ENCODE measurements around the gene AMY2B.
"Not testable (repeated sequence)": the region's sequence is repeated elsewhere in the genome, so short reads cannot be mapped to it uniquely, and the experiment has no call there.

DNA sequence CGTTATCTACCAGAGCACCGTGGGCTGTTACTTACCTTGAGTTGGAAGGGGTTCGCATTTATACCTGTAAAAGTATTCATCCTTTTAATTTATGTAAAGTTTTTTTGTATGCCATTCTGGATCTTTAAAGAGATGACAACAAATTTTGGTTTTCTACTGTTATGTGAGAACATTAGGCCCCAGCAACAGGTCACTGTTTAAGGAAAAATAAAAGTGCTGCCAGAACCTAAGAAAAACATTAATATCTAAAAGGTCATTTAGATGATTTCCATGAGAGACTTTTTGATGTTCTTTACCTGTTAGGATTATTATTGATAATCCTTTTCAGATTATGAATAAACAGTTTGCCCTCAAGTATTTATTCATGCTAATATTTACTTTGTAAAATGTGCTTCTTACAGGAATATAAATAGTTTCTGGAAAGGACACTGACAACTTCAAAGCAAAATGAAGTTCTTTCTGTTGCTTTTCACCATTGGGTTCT, 45.6 kb downstream of the AMY2B start, which contains the start of gene AMY2A:
- TF ChIP-seq DIDO1 (tag; IDR thresholded peaks at IDR 0.05; ENCODE audit: low read depth); ZNF24 (IDR thresholded peaks at IDR 0.05); MAFG (tag; conservative IDR thresholded peaks at IDR 0.05); CTCF (IDR thresholded peaks at IDR 0.05 in 2 of 3, conservative IDR thresholded peaks at IDR 0.05 in 1 of 3; ENCODE audit: insufficient read depth in 2 of 3, low read depth in 1 of 3, low read length in 3 of 3); TCF7 (IDR thresholded peaks at IDR 0.05; ENCODE audit: borderline replicate concordance); CBX5 (IDR thresholded peaks at IDR 0.05; ENCODE audit: borderline replicate concordance, low read depth); ZFP36 (IDR thresholded peaks at IDR 0.05; ENCODE audit: low read depth, low read length, partially characterized antibody); MYNN (IDR thresholded peaks at IDR 0.05); MYNN (CRISPR knock-in tag; IDR thresholded peaks at IDR 0.05); RFX5 (IDR thresholded peaks at IDR 0.05; ENCODE audit: low read depth, low read length): not testable (repeated sequence)

Data from K562 (cell line).